ENCODE results near the gene TCF20.

DNA sequence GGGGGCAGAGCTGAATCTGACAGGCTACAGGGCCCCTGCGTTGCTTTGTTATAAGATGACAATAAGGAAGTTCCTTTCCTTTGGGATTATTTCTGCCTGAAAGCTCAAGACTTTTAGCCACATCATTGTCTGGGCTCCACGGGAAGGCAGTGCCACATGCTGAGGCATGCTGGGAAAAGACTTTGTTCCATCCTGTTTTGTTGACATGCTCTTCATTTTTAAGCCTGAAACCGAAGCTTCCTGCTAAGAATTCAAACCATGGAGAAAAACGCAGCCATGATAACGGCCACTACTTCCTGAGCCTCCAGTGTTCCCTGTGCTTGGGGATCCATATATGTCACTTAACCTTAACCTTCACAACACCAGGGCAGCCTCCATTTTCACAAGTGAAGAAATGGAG is 5.5 kb upstream of the TCF20 start:
- TF ChIP-seq, protein P1, sequence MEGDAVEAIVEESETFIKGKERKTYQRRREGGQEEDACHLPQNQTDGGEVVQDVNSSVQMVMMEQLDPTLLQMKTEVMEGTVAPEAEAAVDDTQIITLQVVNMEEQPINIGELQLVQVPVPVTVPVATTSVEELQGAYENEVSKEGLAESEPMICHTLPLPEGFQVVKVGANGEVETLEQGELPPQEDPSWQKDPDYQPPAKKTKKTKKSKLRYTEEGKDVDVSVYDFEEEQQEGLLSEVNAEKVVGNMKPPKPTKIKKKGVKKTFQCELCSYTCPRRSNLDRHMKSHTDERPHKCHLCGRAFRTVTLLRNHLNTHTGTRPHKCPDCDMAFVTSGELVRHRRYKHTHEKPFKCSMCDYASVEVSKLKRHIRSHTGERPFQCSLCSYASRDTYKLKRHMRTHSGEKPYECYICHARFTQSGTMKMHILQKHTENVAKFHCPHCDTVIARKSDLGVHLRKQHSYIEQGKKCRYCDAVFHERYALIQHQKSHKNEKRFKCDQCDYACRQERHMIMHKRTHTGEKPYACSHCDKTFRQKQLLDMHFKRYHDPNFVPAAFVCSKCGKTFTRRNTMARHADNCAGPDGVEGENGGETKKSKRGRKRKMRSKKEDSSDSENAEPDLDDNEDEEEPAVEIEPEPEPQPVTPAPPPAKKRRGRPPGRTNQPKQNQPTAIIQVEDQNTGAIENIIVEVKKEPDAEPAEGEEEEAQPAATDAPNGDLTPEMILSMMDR (IDR thresholded peaks at IDR 0.05): no peak
- TF ChIP-seq POLR2A (IDR thresholded peaks at IDR 0.05) (no peak), POLR2AphosphoS5 (IDR thresholded peaks at IDR 0.05) (no peak)
